GM19455 (cell line): Measurements from ENCODE around the gene EPS15.
"Not testable (repeated sequence)": the region's sequence is repeated elsewhere in the genome, so short reads cannot be mapped to it uniquely, and the experiment has no call there.

Experiments
- ATAC-seq: cut with Tn5 transposase; IDR thresholded peaks from one replicate; pipeline ENCODE4 v1.9.1; 2021; ENCODE audit not compliant: unreplicated experiment

EPS15 gene

GRCh38 chr1:51342591-51343206 is 176.4 kb downstream of the EPS15 start:
- no peak for ATAC-seq

- ATAC-seq: peak; percentile 58
Observed at GRCh38 chr1:51341876-51342496, 177.1 kb downstream of the EPS15 start.

GRCh38 chr1:51340380-51340779 is 178.7 kb downstream of the EPS15 start:
- no peak for ATAC-seq

- no peak for ATAC-seq
Observed at GRCh38 chr1:51336711-51337110, 182.4 kb downstream of the EPS15 start.

GRCh38 chr1:51336004-51336403 is 183.1 kb downstream of the EPS15 start:
- ATAC-seq: no peak

- no peak for ATAC-seq
Observed at GRCh38 chr1:51331206-51332100, 187.6 kb downstream of the EPS15 start.

GRCh38 chr1:51330331-51331201 is 188.5 kb downstream of the EPS15 start, which contains the start of gene TTC39A:
TTC39A (minus strand) TSS chr1:51330562; CDS start chr1:51330477, 85 bp downstream.
- no peak for ATAC-seq

GRCh38 chr1:51329443-51330325 is 189.4 kb downstream of the EPS15 start:
- no peak for ATAC-seq

- ATAC-seq: no peak
Observed at GRCh38 chr1:51328926-51329325, 190.1 kb downstream of the EPS15 start.

GRCh38 chr1:51328279-51328678 is 190.8 kb downstream of the EPS15 start:
- ATAC-seq: no peak

- ATAC-seq: no peak
Observed at GRCh38 chr1:51327386-51327785, 191.7 kb downstream of the EPS15 start.

- no peak for ATAC-seq
Observed at GRCh38 chr1:51326839-51327238, 192.2 kb downstream of the EPS15 start.

- ATAC-seq: no peak
Observed at GRCh38 chr1:51325878-51326755, 192.9 kb downstream of the EPS15 start.

GRCh38 chr1:51325391-51325790 is 193.7 kb downstream of the EPS15 start:
- no peak for ATAC-seq

GRCh38 chr1:51325011-51325385 is 194.1 kb downstream of the EPS15 start:
- ATAC-seq: not testable (repeated sequence)

- ATAC-seq: no peak
Observed at GRCh38 chr1:51324251-51325010, 194.6 kb downstream of the EPS15 start.

- ATAC-seq: no peak
Observed at GRCh38 chr1:51323778-51324177, 195.3 kb downstream of the EPS15 start.

GRCh38 chr1:51322417-51323101 is 196.5 kb downstream of the EPS15 start:
- no peak for ATAC-seq
